CD4-positive, alpha-beta T cell treated with Interleukin-4 for 1 hour (primary cell): ENCODE data around the gene CXCL8.
A peak's percentile ranks its signal among the peaks of the same experiment; 100 is the strongest.
"Not testable (repeated sequence)": the region's sequence is repeated elsewhere in the genome, so short reads cannot be mapped to it uniquely, and the experiment has no call there.

Experiments used
- DNase-seq, 2 donors: peaks; one replicate each; pipeline ENCODE4 v3.0.0-alpha.2; 2020 to 2022

The CXCL8 gene

GRCh38 chr4:73751166-73751565 lies 10.8 kb downstream of the CXCL8 start:
- no peak for DNase-seq

GRCh38 chr4:73751830-73752229 lies 11.5 kb downstream of the CXCL8 start:
- DNase-seq = no peak

- no peak for DNase-seq
Observed at GRCh38 chr4:73752424-73752823, 12.1 kb downstream of the CXCL8 start.

- DNase-seq = no peak
Observed at GRCh38 chr4:73753215-73753614, 12.8 kb downstream of the CXCL8 start.

GRCh38 chr4:73754934-73755333 lies 14.6 kb downstream of the CXCL8 start:
- no peak for DNase-seq

- no peak for DNase-seq
Observed at GRCh38 chr4:73759357-73759756, 19.0 kb downstream of the CXCL8 start.

GRCh38 chr4:73761856-73762255 lies 21.5 kb downstream of the CXCL8 start:
- no peak for DNase-seq

- peak in 1 of 2 donors; percentile 15 for DNase-seq
Observed at GRCh38 chr4:73762409-73762808, 22.0 kb downstream of the CXCL8 start.

- no peak for DNase-seq
Observed at GRCh38 chr4:73763877-73764276, 23.5 kb downstream of the CXCL8 start.

- no peak for DNase-seq
Observed at GRCh38 chr4:73764513-73764912, 24.1 kb downstream of the CXCL8 start.

GRCh38 chr4:73765296-73765695 lies 24.9 kb downstream of the CXCL8 start:
- DNase-seq = no peak

GRCh38 chr4:73770917-73771316 lies 30.5 kb downstream of the CXCL8 start:
- no peak for DNase-seq

- no peak for DNase-seq
Observed at GRCh38 chr4:73772363-73772762, 32.0 kb downstream of the CXCL8 start.

GRCh38 chr4:73774406-73774805 lies 34.0 kb downstream of the CXCL8 start:
- not testable (repeated sequence) for DNase-seq

GRCh38 chr4:73776321-73776729 lies 36.0 kb downstream of the CXCL8 start:
- DNase-seq = no peak

- DNase-seq = no peak
Observed at GRCh38 chr4:73777612-73778011, 37.2 kb downstream of the CXCL8 start.

- DNase-seq = no peak
Observed at GRCh38 chr4:73780243-73780642, 39.9 kb downstream of the CXCL8 start.

- DNase-seq = no peak
Observed at GRCh38 chr4:73780834-73781233, 40.5 kb downstream of the CXCL8 start.

- DNase-seq = no peak
Observed at GRCh38 chr4:73788411-73788810, 48.0 kb downstream of the CXCL8 start.
